Loucy (cell line): ENCODE data around the gene SCGB3A2.

Experiments used
- H2AFZ ChIP-seq: fragments of 200-600 bp; sonication (generic); 2 replicates; pipeline ENCODE4 v1.6.0; 2016; ENCODE audit warnings: antibody characterized with exemption, mild to moderate bottlenecking, low read length, moderate library complexity
- H3F3A ChIP-seq: fragments of 200-600 bp; 2 replicates; pipeline ENCODE4 v1.6.0; 2016; ENCODE audit warnings: antibody characterized with exemption, low read depth, mild to moderate bottlenecking
- H3K27me3 ChIP-seq: fragments of 200-600 bp; sonication (generic); 2 replicates; pipeline ENCODE4 v1.6.1; 2014; ENCODE audit warnings: low read length, mild to moderate bottlenecking; ENCODE audit not compliant: insufficient read depth, poor library complexity, severe bottlenecking
- H3K36me3 ChIP-seq: fragments of 200-600 bp; sonication (generic); 2 replicates; pipeline ENCODE4 v1.6.1; 2016; ENCODE audit warnings: low read length; ENCODE audit not compliant: insufficient read depth
- H3K4me1 ChIP-seq: fragments of 200-600 bp; sonication (generic); 2 replicates; pipeline ENCODE4 v1.5.1; 2014; ENCODE audit warnings: low read length, mild to moderate bottlenecking; ENCODE audit not compliant: insufficient read depth, poor library complexity, severe bottlenecking
- H3K4me2 ChIP-seq: fragments of 200-600 bp; sonication (generic); 2 replicates; pipeline ENCODE4 v1.6.0; 2014; ENCODE audit warnings: antibody characterized with exemption, low read length, low read depth, mild to moderate bottlenecking; ENCODE audit not compliant: poor library complexity, severe bottlenecking
- H3K4me3 ChIP-seq: fragments of 200-600 bp; sonication (generic); 2 replicates; pipeline ENCODE4 v1.5.1; 2014; ENCODE audit warnings: low read length, mild to moderate bottlenecking, mixed read lengths; ENCODE audit not compliant: poor library complexity, severe bottlenecking
- H3K79me2 ChIP-seq: fragments of 200-600 bp; sonication (generic); 2 replicates; pipeline ENCODE4 v1.6.1; 2014; ENCODE audit warnings: low read length; ENCODE audit not compliant: insufficient read depth
- H3K9ac ChIP-seq: fragments of 200-600 bp; sonication (generic); 2 replicates; pipeline ENCODE4 v1.6.0; 2014; ENCODE audit warnings: mild to moderate bottlenecking, low read depth, low read length, moderate library complexity; ENCODE audit not compliant: poor library complexity, severe bottlenecking
- H3K9me2 ChIP-seq: fragments of 200-600 bp; sonication (generic); replicated peaks from 2 replicates; pipeline ENCODE4 v1.6.1; 2016; ENCODE audit warnings: low read depth, low read length, mixed read lengths
- H3K9me3 ChIP-seq: fragments of 200-600 bp; sonication (generic); 2 replicates; pipeline ENCODE4 v1.6.1; 2014; ENCODE audit warnings: mild to moderate bottlenecking, antibody characterized with exemption, low read length, low read depth; ENCODE audit not compliant: insufficient read depth
- H4K20me1 ChIP-seq: fragments of 200-600 bp; sonication (generic); 2 replicates; pipeline ENCODE4 v1.6.0; 2014; ENCODE audit warnings: antibody characterized with exemption, low read length, mild to moderate bottlenecking; ENCODE audit not compliant: insufficient read depth, poor library complexity, severe bottlenecking
- EZH2phosphoT487 ChIP-seq: fragments of 200-600 bp; IDR thresholded peaks from 2 replicates; pipeline ENCODE4 v1.6.1; 2018; ENCODE audit warnings: antibody characterized with exemption, mild to moderate bottlenecking, moderate library complexity, borderline replicate concordance
- TF ChIP-seq, protein P1 (sequence below): fragments of 200-600 bp; sonication (generic); conservative IDR thresholded peaks from 2 replicates; pipeline ENCODE4 v1.5.1; 2014; ENCODE audit warnings: mild to moderate bottlenecking, antibody characterized with exemption, low read length

The SCGB3A2 gene

GRCh38 chr5:147930769-147931168 lies 52.3 kb downstream of the SCGB3A2 start:
- no peaks in the 10 kb centered on the region for H3K27me3 ChIP-seq
- H3K4me3 ChIP-seq, result no peak overlapping the region
- H3K9ac ChIP-seq, result no peak overlapping the region
- no peaks in the 10 kb centered on the region for H4K20me1 ChIP-seq
- no peak overlapping the region for H2AFZ ChIP-seq
- H3K4me2 ChIP-seq, result no peak overlapping the region
- no peaks in the 10 kb centered on the region for H3K79me2 ChIP-seq
- H3K4me1 ChIP-seq, result no peaks in the 10 kb centered on the region
- no peaks in the 10 kb centered on the region for H3F3A ChIP-seq
- H3K36me3 ChIP-seq, result no peaks in the 10 kb centered on the region
- TF ChIP-seq, protein P1, sequence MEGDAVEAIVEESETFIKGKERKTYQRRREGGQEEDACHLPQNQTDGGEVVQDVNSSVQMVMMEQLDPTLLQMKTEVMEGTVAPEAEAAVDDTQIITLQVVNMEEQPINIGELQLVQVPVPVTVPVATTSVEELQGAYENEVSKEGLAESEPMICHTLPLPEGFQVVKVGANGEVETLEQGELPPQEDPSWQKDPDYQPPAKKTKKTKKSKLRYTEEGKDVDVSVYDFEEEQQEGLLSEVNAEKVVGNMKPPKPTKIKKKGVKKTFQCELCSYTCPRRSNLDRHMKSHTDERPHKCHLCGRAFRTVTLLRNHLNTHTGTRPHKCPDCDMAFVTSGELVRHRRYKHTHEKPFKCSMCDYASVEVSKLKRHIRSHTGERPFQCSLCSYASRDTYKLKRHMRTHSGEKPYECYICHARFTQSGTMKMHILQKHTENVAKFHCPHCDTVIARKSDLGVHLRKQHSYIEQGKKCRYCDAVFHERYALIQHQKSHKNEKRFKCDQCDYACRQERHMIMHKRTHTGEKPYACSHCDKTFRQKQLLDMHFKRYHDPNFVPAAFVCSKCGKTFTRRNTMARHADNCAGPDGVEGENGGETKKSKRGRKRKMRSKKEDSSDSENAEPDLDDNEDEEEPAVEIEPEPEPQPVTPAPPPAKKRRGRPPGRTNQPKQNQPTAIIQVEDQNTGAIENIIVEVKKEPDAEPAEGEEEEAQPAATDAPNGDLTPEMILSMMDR, result no peak
- TF ChIP-seq EZH2phosphoT487, result no peak
- H3K9me2 ChIP-seq, result no peaks in the 10 kb centered on the region
- H3K9me3 ChIP-seq, result no peaks in the 10 kb centered on the region
